Fibroblast of skin of abdomen (primary cell): ENCODE results near the gene GHRH.

Experiments used
- DNase-seq: peaks from one replicate; pipeline ENCODE4 v3.0.0-alpha.2; 2013

The GHRH gene

GRCh38 chr20:37260923-37261322 lies 691 bp downstream of the GHRH start:
- DNase-seq = no peak

GRCh38 chr20:37259865-37260264 lies 1.7 kb downstream of the GHRH start:
- DNase-seq = no peak

GRCh38 chr20:37259031-37259430 lies 2.6 kb downstream of the GHRH start:
- DNase-seq = no peak

GRCh38 chr20:37257988-37258387 lies 3.6 kb downstream of the GHRH start:
- DNase-seq = no peak

- no peak for DNase-seq
Measured at GRCh38 chr20:37257530-37257929, 4.1 kb downstream of the GHRH start.

- no peak for DNase-seq
Measured at GRCh38 chr20:37256286-37256685, 5.3 kb downstream of the GHRH start.

- DNase-seq = no peak
Measured at GRCh38 chr20:37254114-37254878, 7.3 kb downstream of the GHRH start.

- no peak for DNase-seq
Measured at GRCh38 chr20:37253087-37253486, 8.5 kb downstream of the GHRH start.

- no peak for DNase-seq
Measured at GRCh38 chr20:37251825-37252477, 9.7 kb downstream of the GHRH start.

GRCh38 chr20:37249304-37249703 lies 12.3 kb downstream of the GHRH start:
- no peak for DNase-seq

GRCh38 chr20:37247547-37247946 lies 14.1 kb downstream of the GHRH start:
- no peak for DNase-seq

GRCh38 chr20:37246736-37247135 lies 14.9 kb downstream of the GHRH start:
- DNase-seq = no peak

- DNase-seq = no peak
Measured at GRCh38 chr20:37245216-37246150, 16.1 kb downstream of the GHRH start.

GRCh38 chr20:37244572-37244957 lies 17.0 kb downstream of the GHRH start:
- no peak for DNase-seq

- no peak for DNase-seq
Measured at GRCh38 chr20:37243937-37244571, 17.6 kb downstream of the GHRH start.

- no peak for DNase-seq
Measured at GRCh38 chr20:37243076-37243936, 18.3 kb downstream of the GHRH start.

GRCh38 chr20:37242503-37242902 lies 19.1 kb downstream of the GHRH start:
- DNase-seq = no peak

GRCh38 chr20:37240337-37241067 lies 21.1 kb downstream of the GHRH start:
- DNase-seq = no peak

- DNase-seq = no peak
Measured at GRCh38 chr20:37238935-37239451, 22.6 kb downstream of the GHRH start.

- no peak for DNase-seq
Measured at GRCh38 chr20:37238426-37238825, 23.2 kb downstream of the GHRH start.

GRCh38 chr20:37237656-37238055 lies 24.0 kb downstream of the GHRH start:
- no peak for DNase-seq
